NCI-H1048 (cell line): ENCODE results near the gene NRXN2.

Source experiments
- DNase-seq: peaks from one replicate; lab custom pipeline; 2025; lab: John Stamatoyannopoulos, UW

NRXN2 gene

GRCh38 chr11:64759131-64759721 is 36.2 kb upstream of the NRXN2 start:
- DNase-seq, result no peak

DNA sequence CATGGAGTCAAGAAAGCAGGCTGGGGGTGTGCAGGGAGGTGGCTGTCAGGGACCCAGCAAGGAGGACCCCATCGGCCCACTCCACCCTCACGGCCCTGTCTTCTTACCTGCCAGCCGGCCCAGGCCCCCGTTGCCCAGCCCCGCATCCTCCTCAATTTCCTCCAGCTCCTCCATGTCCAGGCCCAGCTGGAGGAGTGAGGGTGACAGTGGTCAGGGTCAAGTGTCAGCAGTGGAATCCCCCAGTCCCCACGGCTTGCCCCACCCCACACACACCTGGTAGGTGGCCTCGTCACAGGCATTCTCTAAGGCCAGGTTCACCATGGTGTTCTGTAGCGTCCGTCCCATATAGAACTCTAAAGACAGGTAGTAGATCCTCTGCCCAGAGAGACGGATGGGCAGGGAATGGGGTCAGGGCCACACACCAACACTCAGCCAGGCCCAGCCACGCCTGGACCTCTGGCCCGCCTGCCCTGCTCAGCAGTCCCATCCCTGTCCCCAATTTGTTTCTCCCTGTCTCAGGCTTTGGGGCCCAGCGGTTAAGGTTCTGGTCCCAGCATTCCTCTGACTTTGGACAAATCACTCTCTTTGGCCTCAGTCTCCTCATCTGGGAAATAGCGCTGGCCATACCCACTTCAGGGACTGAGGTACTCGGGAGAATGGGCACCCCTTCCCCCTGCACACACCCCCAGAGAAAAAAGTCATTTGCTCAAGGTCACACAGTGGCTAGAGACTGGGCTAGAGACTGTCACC is 35.5 kb upstream of the NRXN2 start:
- DNase-seq, result no peak

- no peak for DNase-seq
Observed at GRCh38 chr11:64757549-64758329, 34.7 kb upstream of the NRXN2 start.

DNA sequence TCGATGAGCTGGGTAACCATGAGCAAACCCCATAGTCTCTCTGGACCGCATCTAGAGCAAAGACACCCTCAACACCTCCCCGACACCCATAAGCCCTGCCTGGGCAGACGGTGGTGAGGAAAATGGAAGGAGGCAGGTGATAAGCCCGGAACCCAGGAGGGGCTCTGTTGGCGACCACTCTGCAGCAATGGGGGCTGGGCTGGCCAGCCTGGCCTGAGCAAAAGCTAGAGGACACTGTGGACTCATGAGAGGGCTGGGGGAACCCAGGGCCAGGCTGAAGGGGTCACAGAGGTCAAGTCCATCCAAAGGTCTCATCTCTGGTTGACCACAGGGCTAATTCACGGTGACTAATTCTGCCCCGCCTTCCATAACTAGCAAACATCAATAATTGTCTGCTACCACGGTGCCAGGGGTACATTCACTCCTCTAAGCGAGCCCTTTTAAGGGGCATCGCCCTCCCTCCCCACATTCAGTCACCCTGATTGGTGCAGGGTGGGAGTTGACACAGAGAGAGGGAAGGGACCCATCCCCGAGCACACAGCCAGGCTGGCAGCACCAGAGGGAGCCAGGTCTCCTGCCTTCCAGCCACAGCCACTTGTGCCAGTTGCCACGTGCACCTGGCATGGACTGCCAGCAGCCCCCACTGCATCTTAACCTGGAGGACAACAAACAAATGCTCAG is 32.8 kb upstream of the NRXN2 start:
- DNase-seq, result no peak

- DNase-seq, result no peak
Observed at GRCh38 chr11:64754919-64755662, 32.1 kb upstream of the NRXN2 start.

DNA sequence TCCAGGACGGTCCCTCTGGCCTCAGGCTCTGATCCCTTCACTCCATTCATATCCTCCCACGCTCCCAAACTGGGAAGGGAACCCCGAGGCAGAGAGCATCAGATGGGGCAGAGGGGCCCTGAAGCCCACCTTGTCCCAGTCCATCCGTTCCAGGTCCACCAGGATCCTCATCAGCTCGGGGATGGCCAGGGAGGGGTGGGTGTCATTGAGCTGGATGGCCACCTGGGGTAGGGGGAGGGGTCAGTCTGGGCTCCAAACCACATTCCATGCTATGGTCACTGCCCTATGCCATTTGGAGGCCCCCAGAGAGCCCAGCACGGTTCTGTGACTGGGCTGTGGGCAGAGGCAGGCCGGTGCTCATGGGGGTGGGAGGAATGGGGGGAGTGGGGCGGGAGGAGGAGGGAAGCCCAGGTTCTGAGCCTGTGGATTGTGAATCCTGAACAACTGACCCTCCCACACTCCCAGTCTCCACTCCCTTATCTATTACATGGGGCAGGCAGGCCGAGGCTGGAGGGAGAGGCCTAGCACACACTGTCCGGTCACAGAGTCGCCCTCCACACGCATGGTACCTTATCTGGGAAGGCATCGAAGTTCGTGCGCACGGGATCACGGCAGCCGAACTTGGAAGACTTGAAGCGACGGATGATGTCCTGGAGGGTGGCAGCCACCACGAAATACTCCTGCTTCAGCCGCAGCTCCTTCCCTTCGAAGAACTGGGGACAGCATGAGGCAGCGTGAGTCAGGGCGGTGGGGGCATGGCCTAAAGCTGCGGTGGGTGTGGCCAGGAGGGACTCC is 31.3 kb upstream of the NRXN2 start:
- no peak for DNase-seq

- DNase-seq, result no peak
Observed at GRCh38 chr11:64753380-64754123, 30.6 kb upstream of the NRXN2 start.

DNA sequence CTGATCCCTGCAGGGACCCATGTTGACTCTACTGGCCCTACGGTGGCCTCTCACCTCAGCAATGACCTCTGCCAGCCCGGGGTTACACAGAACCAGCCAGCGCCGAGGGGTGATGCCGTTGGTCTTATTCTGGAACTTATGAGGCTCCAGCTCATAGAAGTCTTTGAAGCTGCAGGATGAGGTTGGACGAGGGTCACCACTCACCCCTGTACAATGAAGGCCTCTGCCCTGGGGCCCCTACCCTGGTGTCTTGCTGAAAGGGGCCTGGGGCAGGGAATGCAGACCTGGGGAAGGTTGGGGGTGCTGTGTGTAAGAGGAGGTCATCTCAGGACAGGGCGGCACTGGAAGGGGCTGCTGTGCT is 30.0 kb upstream of the NRXN2 start:
- DNase-seq, result no peak

GRCh38 chr11:64752175-64752970 is 29.4 kb upstream of the NRXN2 start:
- DNase-seq, result no peak

- DNase-seq, result no peak
Observed at GRCh38 chr11:64751580-64751979, 28.6 kb upstream of the NRXN2 start.

GRCh38 chr11:64751136-64751535 is 28.1 kb upstream of the NRXN2 start:
- no peak for DNase-seq

DNA sequence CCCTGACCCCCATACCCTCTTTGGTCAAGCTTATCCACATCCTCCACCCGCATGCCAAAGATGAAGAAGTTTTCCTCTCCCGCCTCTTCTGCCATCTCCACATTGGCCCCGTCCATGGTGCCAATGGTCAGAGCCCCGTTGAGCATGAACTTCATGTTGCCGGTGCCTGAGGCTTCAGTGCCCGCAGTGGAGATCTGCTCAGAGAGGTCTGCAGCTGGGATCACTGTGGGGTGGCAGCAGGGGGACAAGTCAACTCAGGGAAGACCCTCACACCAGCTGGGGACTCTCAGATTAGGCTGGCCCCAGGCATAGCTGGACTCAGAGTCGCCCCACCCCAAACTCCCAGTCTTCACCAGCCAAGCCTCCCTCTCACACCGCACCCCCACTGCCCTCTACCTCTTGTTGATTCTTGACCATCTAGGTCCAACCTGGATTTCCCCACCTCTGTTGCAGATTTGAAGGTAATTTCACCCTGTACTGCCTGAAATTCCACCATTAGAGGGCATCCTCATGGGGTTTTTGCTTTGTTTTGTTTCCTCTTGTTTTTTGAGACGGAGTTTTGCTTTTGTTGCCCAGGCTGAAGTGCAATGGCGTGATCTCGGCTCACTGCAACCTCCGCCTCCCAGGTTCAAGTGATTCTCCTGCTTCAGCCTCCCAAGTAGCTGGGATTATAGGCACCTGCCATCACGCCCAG is 27.5 kb upstream of the NRXN2 start:
- no peak for DNase-seq

GRCh38 chr11:64747961-64748665 is 25.1 kb upstream of the NRXN2 start:
- DNase-seq, result no peak

- no peak for DNase-seq
Observed at GRCh38 chr11:64746486-64746885, 23.5 kb upstream of the NRXN2 start.

- no peak for DNase-seq
Observed at GRCh38 chr11:64745521-64746328, 22.7 kb upstream of the NRXN2 start.

GRCh38 chr11:64745189-64745520 is 22.2 kb upstream of the NRXN2 start:
- no peak for DNase-seq

DNA sequence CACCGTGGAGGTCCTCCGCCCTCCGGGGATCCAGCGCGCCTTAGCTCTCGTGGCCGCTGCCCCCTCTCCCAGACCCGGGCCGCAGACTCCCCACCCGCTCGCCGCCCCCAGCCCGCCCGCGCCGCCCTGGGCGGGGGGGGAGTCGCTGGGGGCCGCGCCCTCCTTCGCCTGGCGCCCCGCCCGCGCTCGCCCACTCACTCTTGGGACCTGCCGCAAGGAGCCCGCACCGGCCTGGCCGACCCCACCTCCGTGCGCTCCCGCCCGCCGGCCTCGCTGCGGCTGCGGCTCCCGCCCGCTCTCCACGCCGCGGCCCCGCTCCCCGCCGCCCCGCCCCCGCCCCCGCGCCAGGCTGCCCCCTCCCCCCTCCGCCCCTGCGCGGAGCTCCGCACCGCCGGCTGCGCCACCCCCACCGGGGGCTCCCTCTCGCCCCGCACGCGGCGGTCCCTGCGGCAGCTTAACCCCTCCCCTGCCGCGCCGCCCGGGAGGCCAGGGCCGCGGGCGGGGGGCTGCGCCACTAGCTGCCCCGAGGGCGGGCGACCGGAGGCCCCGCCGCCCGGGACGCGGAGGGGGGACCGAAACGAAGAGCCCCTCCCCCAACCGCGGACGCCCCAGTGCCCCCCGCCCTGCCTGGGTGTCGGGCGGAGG is 21.7 kb upstream of the NRXN2 start:
- no peak for DNase-seq
